Epithelial cell of proximal tubule (primary cell): ENCODE data around the gene RGS18. TPM values are rescaled to one million over a fixed set of nuclear protein-coding genes. Genes with fewer than 3 reads are reported as not detected.
"Not testable (repeated sequence)": the region's sequence is repeated elsewhere in the genome, so short reads cannot be mapped to it uniquely, and the experiment has no call there.

Experiments used
- DNase-seq: peaks from one replicate; pipeline ENCODE4 v3.0.0-alpha.2; 2011; ENCODE audit warnings: low read depth
- H3K4me3 ChIP-seq: 2 replicates; pipeline ENCODE4 v1.5.1; 2011; ENCODE audit warnings: low read depth, mild to moderate bottlenecking, low read length
- total RNA-seq: library from RNA; depleted of rRNA; stranded (reverse); fragments of >200 nt; gene quantifications from 2 replicates; pipeline ENCODE4 v1.2.3, GENCODE V29; 2015
- TF ChIP-seq, protein P1 (sequence below): conservative IDR thresholded peaks from 2 replicates; pipeline ENCODE4 v1.5.1; 2012; ENCODE audit warnings: low read depth, mild to moderate bottlenecking, low read length

RGS18 gene
- total RNA-seq, 1 donor from 2014 or later, result not detected

DNA sequence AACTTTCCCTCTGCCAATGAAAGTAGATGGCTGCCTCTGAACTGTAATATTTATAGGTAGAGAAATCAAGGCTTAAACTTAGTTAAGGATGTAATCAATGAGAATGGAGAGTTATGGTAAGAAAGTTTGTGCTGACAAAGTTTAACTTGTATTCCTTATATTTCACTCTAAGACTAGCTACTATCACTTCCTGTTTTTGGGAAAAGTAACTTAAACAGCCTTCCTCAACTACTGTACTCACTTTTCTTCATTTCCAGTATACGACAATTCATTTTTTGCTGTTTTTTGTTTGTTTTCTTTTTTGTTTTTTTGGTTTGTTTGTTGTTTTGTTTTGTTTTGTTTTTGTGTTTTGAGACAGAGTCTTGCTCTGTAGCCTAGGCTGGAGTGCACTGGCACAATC, 3.7 kb downstream of the RGS18 start:
- no peak overlapping the region for H3K4me3 ChIP-seq
- TF ChIP-seq, protein P1, sequence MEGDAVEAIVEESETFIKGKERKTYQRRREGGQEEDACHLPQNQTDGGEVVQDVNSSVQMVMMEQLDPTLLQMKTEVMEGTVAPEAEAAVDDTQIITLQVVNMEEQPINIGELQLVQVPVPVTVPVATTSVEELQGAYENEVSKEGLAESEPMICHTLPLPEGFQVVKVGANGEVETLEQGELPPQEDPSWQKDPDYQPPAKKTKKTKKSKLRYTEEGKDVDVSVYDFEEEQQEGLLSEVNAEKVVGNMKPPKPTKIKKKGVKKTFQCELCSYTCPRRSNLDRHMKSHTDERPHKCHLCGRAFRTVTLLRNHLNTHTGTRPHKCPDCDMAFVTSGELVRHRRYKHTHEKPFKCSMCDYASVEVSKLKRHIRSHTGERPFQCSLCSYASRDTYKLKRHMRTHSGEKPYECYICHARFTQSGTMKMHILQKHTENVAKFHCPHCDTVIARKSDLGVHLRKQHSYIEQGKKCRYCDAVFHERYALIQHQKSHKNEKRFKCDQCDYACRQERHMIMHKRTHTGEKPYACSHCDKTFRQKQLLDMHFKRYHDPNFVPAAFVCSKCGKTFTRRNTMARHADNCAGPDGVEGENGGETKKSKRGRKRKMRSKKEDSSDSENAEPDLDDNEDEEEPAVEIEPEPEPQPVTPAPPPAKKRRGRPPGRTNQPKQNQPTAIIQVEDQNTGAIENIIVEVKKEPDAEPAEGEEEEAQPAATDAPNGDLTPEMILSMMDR, result no peak
- DNase-seq, result no peak

DNA sequence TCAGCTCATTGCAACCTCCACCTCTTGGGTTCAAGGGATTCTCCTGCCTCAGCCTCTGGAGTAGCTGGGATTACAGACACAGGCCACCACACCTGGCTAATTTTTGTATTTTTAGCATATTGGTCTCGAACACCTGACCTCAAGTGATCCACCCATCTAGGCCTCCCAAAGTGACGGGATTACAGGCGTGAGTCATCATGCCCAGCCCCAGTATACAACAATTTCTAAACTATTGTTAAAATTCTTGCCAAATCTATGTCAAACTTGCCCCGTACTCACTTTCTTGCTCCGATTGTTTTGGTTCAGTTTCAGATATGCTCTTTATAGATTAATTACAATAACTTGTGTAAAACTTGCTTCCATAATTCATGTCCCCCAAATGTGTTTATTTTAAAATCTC, 4.1 kb downstream of the RGS18 start:
- TF ChIP-seq, protein P1, result no peak
- no peak overlapping the region for H3K4me3 ChIP-seq
- DNase-seq, result no peak

DNA sequence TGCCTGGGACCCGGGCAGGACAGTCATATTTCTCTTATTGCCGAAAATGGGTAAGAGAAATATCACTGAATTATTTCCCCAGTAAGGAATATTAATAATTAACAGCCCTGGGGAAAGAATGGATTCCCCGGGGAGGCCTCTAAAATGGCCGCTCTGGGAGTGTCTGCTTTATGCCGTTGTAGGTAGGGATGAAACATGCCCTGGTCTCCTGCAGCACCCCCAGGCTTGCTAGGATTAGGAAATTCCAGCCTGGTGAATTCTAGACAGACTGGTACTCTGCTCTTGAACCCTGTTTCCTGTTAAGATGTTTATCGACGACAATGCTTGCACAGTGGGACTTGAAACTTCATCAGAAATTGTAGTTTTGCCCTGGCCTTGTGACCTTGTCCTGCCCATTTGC, 6.7 kb downstream of the RGS18 start:
- H3K4me3 ChIP-seq, DNase-seq: not testable (repeated sequence)

DNA sequence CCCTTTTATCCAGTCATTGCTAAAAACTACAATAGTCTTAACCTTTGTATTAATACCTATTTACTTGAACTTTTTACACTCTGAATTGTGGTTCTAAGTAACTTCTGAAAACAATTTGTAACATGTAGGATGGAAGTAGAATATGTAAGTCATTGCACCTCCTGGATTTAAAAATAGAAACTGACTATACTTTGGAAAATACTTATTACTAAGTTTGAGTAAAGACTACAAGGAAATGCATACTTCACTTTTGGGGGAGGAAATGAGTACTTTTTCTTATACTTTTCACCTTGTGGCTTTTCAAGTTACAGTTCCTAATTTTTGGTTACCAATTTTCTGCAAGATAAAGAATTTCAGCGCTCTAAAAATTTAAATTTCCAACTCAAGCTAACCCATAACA, 8.7 kb downstream of the RGS18 start:
- H3K4me3 ChIP-seq, result no peak overlapping the region
- no peak for DNase-seq
- TF ChIP-seq, protein P1, result no peak

DNA sequence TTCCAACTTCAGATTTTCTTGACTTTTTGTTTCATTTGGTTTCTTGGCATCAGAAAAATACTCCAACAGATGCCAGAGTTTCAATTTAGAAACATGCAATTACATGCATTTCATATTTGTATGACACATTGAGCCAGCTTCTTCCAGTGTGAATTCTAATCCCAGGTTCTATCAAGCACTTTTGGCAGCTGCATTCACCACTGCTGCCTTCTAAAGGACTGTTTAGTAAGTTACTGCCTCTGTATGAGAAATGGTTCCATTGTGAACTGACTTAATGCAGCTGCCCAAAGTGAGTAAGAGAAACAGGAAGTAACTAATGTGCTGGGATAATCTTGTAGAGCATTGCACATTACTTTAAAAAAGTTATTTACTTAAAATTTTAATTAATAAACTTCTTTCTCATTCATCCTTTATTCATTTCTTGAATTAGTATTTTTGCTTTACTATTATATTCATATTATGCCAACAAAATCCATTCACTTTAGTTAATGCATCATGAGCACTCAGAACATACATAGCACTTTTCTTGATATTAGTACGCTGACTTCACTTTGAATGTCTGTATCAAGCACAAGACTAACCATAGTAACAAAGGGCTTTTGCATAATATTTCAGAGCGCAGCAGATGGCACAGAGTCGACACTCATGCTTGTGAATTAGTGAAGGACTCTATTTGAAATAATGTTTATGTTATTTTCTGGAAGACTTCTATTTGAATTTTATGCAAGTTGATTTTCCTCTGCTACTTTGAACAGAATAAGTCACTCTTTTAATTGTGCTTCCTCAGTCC, 9.8 kb downstream of the RGS18 start:
- TF ChIP-seq, protein P1, result no peak
- H3K4me3 ChIP-seq, result no peak overlapping the region
- DNase-seq, result no peak

DNA sequence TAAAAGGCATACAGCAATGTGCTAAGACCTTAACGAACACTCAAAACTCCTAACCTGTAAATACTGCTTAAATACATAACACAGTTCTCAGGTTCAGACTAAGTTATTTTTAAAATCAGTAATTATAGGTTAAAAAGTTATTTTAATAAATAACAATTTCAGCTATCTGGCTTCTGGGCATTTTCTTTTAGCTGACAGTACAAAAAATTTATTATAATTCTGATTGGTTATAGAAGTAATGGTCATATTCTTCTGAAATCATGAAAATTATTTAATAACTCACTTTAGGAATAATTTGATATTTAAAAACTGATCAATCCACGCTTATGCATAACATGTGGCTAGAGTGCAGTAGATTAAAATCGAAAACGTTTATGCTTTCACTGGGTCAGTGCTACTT, 10.7 kb downstream of the RGS18 start:
- TF ChIP-seq, protein P1, result no peak
- no peak overlapping the region for H3K4me3 ChIP-seq
- DNase-seq, result no peak

DNA sequence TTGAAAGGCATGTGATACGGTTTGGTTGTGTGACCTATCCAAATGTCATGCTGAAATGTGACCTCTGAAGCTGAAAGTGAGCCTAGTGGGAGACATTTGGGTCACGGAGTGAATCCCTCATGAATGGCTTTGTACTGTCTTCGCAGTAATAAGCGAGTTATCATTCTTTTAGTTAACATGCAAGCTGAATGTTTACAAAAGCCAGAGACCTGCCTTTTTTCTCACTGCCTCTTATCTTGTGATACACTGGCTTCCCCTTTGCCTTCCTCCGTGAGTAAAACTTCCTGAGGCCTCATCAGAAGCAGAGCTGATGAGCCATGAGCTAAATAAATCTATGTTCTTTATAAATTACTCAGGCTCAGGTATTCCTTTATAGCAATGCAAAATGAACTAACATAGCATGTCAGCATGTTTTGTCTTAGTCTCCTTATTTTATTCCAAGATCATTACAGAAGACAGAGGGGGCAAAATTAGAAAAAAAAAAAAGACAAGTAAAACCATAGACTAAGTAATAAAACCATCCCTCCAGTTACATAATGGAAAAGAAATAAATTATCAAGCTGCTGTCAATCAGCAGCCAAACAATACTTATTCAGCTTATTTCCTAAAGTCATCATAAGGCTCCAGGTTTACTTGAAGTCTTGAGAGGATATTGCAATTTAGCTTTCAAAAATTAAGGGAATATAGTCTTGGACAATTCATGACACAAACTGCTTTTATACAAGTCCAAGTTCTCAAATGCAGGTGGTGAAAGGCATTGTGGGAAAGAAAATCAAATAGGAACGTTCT, 12.1 kb downstream of the RGS18 start:
- TF ChIP-seq, protein P1, result no peak
- no peak overlapping the region for H3K4me3 ChIP-seq
- DNase-seq, result no peak
